HG02973 (cell line): ENCODE measurements around the gene ASRGL1.

Experiments used
- ATAC-seq: cut with Tn5 transposase; IDR thresholded peaks from one replicate; pipeline ENCODE4 v1.9.1; 2021; ENCODE audit warnings: moderate library complexity; ENCODE audit not compliant: unreplicated experiment

ASRGL1 gene

DNA sequence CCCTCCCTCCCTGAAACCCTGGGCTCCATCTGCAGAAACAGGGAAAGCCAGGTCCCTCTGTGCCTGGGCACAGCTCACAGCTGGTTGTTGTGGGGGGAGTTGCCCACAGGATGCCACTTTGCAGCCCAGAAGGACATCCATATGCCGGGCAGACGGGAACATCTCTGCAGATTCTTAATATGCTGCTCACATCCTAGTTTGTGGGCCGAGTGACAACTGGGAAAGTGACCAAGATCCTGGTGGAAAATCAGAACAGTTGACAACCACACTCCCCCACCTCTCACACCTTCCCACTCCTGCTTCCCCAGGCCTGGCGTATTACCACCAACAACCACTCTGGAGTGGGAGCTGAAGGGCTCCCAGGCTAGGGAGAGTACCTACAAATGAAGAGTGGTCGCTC lies 74.3 kb downstream of the ASRGL1 start:
- ATAC-seq: no peak

DNA sequence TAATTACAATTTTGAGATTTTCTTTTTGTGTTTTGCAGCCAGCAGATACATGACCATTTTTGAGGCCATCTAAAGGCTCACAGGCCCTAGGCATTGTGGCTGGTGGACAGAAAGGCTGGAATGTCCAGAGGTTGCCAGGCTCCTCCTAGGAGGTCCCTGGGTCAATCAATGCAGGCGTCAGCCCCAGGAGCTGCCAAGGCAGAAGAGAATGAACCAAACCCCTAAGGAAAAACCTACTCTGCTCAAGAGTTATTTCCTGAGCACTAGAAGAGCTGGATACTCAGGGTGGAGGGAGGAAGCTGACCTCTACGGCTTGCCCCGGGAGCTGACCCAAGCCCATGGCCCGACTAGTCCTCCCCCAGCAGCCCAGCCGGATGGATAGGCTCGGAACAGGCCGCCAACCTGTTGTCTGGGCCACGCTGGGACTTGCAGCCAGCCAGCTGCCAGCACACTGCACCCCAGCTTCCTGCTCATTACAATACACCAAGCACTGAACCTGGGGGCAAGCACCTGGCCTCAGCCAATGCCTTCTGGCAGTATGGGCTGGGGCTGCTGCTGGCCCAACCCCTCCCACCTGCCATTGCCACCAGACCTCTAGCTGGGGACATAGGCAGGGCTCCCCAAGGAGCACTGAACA lies 75.9 kb downstream of the ASRGL1 start:
- ATAC-seq: no peak

DNA sequence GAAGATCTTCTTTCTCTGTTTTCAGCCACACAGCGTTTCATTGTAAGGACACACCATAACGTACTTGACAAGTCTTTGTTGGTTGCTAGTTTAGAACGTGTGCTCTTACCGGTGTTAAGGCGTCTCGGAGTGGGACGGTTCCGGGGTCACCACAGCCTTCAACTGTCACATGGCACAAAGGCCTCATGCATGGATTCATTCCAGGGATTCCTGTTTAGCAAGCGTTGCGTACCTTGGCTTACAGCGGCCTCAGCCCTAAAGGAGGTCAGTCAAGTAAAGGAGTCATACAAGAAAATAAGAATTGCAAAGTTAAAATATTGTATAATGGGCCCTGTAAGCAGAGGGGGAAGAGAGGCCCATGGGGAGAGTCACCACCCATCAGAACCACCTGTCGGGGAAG lies 79.3 kb downstream of the ASRGL1 start:
- ATAC-seq: no peak

DNA sequence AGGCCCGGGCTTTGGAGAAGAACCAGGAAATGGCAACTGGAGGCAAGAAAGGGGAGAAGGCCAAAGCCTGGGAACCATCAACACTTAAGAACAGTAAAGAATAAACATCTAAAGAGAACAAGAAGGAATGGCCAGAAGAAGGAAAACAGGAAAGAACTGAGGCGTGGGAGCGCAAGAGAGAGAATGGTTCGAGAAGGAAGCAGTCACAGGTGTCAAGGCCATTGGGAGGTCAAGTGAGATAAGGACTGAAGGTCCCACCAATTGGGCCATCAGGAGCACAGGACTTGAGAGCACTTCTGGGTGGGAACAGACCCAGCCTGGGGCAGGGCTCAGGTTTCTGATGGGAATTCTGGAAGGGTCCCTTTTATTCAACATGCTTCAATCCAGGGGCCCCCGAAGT lies 80.9 kb downstream of the ASRGL1 start:
- ATAC-seq: no peak

DNA sequence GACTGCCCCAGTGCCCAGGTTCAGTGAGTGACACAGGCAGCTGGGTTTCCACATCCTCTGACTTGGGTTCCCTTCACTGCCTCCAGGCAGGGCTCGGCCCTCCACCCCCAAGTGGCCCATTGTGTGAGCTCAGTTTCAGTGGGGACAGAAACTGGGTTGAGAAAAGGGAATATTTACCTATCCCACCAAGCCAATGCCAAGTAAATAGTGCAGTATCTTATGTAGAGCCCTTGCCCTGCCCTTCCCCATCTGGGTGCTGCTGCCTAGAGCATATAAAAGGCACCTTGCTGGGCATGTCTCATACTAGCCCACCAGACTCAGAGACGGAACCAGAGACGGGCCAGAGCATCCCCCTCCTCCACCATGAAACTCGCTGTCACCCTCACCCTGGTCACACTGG lies 81.5 kb downstream of the ASRGL1 start, which contains the start of gene SCGB1A1:
Gene SCGB1A1 (plus strand): TSS at position 301 of the 400 bp plus-strand sequence. CDS start 63 bp downstream, at position 364.
- no peak for ATAC-seq

DNA sequence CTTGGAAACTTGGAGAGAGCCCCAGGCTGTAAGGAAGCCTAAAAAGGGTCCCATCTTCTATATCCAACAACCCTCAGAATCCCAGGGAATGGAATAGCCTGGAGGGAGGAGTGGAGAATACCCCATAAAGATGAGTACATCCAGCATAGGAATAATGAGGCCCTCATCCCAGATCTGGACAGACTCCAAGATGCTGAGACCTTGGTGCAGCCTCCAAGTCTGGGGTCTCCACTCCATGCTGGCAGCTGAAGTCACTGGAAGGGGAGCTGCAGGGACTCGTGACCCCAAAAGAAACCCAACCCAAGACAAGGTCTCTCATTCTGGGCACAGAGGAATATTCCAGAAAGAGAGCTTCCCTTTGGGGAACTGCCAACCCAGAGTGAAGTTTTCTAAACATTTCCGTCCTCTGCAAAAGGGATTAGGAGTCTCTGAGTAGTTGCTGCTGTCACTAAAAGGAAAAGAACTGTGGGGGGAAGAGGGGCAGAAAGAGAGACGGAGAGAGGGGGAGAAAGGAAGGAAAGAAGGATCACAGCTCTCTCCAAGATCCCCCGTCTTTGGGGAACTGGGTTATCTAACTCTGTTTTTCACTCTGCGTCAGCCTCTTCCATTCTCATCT lies 82.2 kb downstream of the ASRGL1 start:
- no peak for ATAC-seq

DNA sequence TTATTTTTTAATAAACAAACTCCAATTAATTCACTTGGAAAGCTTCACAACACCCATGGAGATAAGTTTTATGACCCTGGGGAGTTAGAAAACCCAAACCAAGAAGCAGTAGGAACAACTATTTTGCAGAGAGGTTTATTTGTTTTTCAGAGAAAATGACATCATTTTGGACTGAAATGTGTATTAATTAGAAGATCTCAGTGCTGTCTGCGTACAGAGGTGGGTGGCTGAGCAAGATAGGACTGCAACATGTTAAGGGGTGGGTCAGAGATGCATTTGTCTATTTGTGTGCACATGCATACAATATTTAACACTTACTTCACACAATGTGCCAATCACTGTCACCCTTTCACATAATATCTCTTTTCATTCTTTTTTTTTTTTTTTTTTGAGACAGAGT lies 82.7 kb downstream of the ASRGL1 start:
- ATAC-seq: no peak

DNA sequence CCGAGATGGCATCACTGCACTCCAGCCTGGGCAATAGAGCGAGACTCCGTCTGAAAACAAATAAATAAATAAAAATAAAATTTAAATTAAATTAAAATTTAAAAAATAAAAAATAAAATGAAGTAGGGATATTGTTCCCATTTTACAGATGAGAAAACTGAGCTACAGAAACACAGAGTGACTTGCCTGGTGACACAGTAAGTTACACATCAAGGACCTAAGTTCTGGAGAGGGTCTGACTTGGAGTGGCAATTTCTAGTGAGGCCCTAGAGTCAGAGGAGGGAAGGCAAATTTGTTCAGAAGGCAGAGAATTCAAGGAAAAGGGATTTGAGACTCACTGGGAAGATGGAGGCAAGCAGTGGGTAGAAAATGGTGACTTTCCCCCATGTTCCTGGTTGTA lies 83.6 kb downstream of the ASRGL1 start:
- ATAC-seq: no peak

DNA sequence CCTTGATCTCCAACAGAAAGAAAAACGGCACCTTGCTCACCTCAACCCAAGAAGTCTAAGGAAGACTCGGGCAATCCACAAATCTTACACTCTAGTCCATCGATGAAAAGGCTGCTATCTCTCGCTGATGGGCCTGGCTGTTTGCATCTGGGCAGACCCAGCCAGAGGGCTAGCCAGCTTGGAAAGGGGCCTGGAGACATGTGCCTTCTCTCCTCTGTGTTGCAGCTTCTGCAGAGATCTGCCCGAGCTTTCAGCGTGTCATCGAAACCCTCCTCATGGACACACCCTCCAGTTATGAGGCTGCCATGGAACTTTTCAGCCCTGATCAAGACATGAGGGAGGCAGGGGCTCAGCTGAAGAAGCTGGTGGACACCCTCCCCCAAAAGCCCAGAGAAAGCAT lies 84.7 kb downstream of the ASRGL1 start:
- ATAC-seq: no peak

DNA sequence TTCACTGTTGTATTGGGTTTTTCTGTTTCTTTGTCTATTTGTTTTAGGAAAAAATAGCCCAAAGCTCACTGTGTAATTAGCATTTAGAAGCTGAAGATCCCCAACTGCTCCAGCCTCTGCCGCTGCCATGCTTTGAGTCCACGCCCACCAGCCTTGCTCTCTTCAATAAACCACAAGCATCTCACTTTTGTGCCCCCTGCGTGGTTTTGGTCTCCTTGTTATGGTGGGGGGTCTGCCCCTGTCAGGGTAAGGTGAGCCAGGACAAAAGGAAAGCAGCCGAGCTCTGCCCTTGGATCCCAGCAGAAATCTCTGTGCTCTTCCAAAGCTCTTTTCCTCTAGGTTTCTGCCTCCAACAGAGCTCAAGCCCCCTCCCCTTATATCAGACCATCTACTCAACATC lies 85.8 kb downstream of the ASRGL1 start:
- ATAC-seq: no peak

DNA sequence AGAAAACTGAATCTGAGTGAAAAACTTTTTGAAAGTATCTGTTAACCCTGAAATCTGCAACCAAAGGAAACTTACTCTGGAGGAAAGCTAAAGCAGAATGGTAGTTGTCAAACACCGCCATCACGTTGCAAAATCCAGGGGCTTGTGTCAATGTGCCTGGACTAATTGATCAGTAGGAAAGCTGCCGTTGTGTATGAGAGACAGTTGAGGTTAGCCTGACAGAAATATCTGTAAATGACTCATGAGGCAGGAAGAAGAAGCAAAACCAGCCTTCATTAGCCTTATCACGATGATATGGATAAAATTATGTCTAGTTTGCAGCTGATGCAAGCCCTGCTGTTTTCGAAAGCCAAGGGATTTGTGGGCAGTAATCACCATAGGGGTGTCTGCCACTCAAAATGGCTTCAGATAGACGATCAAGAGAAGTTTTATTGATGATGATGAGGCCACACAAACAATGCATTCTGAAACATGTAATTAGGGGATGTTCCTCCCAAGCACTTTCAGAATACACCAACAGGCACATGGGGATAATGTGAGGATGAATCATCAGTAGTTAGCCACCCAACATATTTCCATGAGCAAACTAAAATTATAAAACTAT lies 90.5 kb downstream of the ASRGL1 start:
- ATAC-seq: no peak

DNA sequence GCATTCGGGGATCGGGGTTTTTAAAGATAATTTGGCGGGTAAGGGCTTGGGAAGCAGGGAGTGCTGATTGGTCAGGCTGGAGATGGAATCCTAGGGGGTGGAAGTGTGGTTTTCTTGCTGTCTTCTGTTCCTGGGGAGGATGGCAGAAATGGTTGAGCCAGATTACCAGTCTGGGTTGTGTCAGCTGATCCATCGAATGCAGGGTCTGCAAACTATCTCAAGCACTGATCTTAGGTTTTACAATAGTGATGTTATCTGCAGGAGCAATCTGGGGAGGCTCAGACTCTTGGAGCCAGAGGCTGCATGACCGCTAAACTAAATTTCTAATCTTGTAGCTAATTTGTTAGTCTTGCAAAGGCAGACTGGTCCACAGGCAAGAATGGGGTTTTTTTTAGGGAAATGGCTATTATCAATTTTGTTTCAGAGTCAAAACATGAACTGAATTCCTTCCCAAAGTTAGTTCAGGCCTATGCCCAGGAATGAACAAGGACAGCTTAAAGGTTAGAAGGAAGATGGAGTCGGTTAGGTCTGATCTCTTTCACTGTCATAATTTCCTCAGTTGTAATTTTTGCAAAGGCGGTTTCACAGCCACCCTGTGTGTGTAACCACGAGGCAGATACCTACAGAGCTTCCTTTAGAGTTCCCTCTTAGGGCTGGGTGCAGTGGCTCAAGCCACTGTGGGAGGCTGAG lies 91.8 kb downstream of the ASRGL1 start:
- ATAC-seq: no peak

DNA sequence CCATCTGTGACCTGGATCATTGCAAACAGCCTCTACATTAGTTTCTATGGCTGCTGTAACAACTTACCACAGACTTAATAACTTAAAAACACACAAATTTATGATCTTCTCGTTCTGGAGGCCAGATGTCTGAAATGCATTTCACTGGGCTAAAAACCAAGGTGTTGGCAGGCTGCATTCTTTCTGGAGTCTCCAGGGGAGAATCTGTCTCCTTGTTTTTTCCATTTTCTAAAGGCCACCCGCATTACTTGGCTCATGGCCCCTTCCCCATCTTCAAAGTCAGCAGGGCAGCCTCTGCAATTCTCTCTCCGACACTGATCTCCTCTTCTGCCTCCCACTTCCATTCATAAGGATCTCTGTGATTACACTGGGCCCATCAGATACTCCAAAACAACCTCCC lies 93.2 kb downstream of the ASRGL1 start:
- no peak for ATAC-seq

DNA sequence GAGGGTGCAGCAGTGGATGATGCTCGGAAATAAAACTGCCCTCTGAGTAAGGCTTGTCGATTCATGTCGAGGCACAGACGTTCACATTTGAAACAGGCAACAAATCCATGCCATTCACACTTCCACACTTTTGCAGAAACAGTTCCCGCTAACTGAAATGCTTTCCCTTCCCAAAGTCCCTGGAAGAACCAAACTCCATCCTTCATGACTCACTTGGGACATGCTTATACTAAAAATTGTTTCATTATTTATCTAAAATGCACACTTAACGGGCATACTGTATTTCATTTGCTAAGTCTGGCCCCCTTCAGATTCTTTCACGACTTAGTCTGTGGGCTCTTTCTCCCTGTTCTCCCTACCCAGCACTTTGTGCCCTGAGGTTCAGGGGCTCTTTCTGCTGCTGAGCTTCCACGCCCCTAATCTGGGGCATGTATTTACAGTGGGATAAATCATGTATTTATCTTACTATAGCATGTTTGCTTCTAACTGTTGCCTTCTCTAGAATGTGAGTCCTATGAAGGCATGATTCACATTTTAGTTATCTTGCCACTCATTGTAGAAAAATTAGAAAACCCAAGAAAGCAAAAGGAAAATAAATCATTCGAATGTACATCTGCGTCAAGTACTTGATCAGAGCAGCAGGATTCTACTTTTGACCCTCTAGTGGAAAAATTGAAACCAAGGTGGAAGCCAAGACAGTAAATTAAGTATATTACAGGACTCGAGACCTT lies 94.1 kb downstream of the ASRGL1 start:
- no peak for ATAC-seq

DNA sequence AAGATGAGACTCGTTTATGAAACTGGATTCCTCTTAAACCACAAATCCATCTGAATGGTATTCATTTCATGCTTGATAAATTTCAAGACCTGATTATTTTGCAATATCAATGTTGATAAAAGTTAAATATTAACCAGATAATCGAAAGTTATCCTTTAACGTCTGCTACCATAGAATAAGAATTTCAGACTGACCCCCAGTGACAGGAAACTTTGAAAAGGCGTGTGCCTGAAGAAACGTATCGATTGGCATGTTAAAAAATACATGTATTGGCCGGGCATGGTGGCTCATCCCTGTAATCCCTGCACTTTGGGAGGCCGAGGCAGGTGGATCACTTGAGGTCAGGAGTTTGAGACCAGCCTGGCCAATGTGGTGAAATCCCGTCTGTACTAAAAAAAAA lies 95.4 kb downstream of the ASRGL1 start:
- ATAC-seq: no peak

DNA sequence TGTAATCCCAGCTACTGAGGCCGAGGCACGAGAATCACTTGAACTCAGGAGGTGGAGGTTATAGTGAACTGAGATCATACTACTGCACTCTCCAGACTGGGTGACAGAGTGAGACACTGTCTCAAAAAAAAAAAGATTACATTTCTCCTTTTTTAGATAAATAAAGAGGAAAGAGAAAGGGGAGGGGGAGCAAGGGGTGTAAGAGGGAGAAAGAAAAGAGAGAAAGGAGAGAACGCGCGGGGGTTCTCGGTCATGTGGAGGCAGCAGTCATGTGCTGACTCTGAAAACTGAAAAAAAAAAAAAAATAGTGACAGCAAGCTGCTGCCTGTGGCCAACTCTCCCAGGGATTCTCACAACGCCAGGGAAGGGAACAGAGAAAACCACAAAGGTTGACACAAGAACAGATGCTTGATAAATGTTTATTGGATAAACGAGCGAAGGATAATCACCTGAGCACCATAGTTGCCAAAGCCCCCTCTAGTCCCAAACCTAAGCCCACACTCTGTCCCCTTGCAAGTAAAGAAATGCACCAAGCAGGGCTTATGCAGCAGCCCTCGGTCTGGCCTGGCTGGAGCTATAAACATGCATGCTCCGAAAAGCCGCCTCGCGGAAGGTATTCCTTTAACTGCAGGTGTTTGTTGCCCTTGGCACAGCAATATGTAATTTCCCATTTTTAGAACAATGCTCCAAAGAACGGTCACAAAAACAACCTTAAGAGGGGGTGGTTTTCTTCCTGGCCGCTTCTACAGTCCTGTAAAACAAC lies 96.1 kb downstream of the ASRGL1 start:
- no peak for ATAC-seq

DNA sequence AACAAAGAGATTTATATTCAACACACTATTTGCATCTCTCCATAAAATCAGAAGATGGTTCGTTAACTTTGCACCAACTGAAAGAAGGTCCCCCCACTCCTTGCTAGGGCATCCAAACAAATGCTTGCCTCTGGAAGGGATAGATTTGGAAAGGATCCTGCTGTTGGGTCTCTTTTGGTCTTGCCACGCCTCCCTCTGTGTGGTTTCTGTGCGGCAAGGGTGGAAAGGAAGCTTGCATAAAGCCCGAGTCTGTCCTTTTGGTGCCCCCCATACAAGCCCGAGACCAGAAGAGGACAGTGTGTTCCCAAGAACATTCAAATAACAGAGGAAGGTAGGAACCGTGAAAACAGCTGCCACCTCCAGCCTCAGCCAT lies 96.6 kb downstream of the ASRGL1 start:
- ATAC-seq: no peak

DNA sequence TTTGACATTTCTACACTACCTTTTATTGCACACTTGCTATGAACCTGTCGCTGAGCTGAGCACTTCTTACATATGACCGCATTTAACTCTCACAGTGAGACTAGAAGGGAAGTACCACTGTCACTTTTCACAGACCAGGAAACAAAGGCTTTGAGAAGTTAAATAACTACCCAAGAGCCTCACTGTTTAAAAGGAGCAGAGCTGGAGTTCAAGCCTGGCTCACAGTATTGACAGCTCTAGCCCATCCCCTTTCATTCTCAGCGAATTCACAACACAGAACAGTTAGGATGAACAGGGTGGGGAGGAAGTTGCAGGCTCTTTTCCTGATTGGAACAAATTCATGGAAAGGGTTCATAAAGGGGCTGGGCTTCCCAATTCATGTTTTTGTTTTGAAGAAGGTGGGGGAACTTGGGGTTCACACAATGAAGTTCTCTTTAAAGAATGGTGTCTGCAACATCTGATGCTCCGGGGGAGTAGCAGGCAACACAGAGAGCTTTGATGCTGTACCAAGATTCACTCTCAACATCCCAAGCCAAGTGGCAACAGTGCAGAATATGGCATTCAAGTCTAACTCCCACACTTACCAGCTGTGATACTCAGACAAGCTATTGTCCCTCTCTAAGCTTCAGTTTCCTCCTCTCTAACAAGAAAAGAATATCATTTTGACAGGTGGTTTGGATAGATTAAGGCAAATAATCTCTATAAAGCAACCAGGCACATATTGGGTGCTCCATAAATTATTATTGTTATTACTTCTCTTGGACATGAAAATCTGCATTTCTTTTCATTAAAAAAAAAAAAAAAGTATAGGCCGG lies 98.8 kb downstream of the ASRGL1 start:
- ATAC-seq: no peak

DNA sequence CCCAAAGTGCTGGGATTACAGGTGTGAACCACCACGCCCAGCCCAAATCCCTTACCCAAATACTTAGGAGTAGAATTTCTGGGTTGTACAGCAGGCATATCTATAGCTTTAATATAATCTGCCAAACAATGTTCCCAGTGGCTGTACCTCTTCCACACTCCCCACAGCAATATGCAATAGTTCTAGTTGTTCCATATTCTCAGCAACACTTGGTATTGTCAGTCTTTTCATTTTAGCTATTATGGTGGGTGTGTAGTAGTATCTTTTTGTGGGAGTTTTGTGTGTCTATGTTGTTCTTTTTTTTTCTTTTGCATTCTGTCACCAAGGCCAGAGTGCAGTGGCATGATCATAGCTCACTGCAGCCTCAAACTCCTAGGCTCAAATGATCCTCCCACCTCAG lies 100.4 kb downstream of the ASRGL1 start:
- ATAC-seq: no peak

DNA sequence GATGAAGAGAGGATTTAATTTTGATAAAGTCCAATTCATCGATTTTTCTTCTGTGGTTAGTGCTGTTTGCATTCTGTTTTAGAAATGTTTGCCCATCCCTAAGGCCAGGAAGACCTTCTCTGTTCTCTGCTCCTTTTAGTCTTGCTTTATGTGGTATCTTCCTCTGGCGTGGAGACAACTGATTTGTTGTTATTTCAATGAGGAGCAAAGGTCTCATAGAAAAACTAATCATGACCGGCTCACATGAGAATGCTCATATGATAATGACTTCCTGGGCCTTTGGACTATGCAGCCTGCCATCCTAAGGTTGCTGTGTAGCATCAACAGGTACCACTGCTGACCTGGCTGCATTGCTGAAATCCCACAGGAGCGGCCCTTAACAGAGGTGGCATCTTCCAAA lies 101.4 kb downstream of the ASRGL1 start:
- ATAC-seq: no peak
